ENCODE data around the gene ACTN1.
"Not testable (repeated sequence)": the region's sequence is repeated elsewhere in the genome, so short reads cannot be mapped to it uniquely, and the experiment has no call there.

The ACTN1 gene

GRCh38 chr14:68863610-68864360 lies 115.3 kb downstream of the ACTN1 start:
- Histone ChIP-seq H3K27me3 (ENCODE audit: control insufficient read depth, insufficient read depth, low read length) (no peaks in the 10 kb centered on the region), H3K9ac (ENCODE audit: low read length) (no peak overlapping the region), H3K27ac (ENCODE audit: low read depth, low read length) (no peak overlapping the region), H3K36me3 (ENCODE audit: control insufficient read depth, insufficient read depth, low read length) (no peaks in the 10 kb centered on the region), H3K4me3 (ENCODE audit: low read length) (no peak overlapping the region), H3K4me1 (ENCODE audit: control insufficient read depth, insufficient read depth, low read length) (no peaks in the 10 kb centered on the region)

GRCh38 chr14:68862954-68863594 lies 116.0 kb downstream of the ACTN1 start:
- Histone ChIP-seq H3K27me3 (ENCODE audit: control insufficient read depth, insufficient read depth, low read length) (no peaks in the 10 kb centered on the region), H3K9ac (ENCODE audit: low read length) (no peak overlapping the region), H3K4me1 (ENCODE audit: control insufficient read depth, insufficient read depth, low read length) (no peaks in the 10 kb centered on the region), H3K36me3 (ENCODE audit: control insufficient read depth, insufficient read depth, low read length) (no peaks in the 10 kb centered on the region), H3K4me3 (ENCODE audit: low read length) (no peak overlapping the region), H3K27ac (ENCODE audit: low read depth, low read length) (no peak overlapping the region)

GRCh38 chr14:68860771-68861170 lies 118.3 kb downstream of the ACTN1 start:
- Histone ChIP-seq H3K36me3 (ENCODE audit: control insufficient read depth, insufficient read depth, low read length) (no peaks in the 10 kb centered on the region), H3K4me1 (ENCODE audit: control insufficient read depth, insufficient read depth, low read length) (peaks cover 4% of the 10 kb centered on the region), H3K9ac (ENCODE audit: low read length) (no peak overlapping the region), H3K27me3 (ENCODE audit: control insufficient read depth, insufficient read depth, low read length) (no peaks in the 10 kb centered on the region), H3K4me3 (ENCODE audit: low read length) (no peak overlapping the region), H3K27ac (ENCODE audit: low read depth, low read length) (no peak overlapping the region)

- Histone ChIP-seq H3K36me3 (ENCODE audit: control insufficient read depth, insufficient read depth, low read length) (no peaks in the 10 kb centered on the region), H3K27ac (ENCODE audit: low read depth, low read length) (no peak overlapping the region), H3K27me3 (ENCODE audit: control insufficient read depth, insufficient read depth, low read length) (no peaks in the 10 kb centered on the region), H3K4me3 (ENCODE audit: low read length) (no peak overlapping the region), H3K4me1 (ENCODE audit: control insufficient read depth, insufficient read depth, low read length) (peaks cover 6% of the 10 kb centered on the region), H3K9ac (ENCODE audit: low read length) (no peak overlapping the region)
Measured at GRCh38 chr14:68857516-68858070, 121.5 kb downstream of the ACTN1 start.

- Histone ChIP-seq H3K27ac (ENCODE audit: low read depth, low read length) (peak overlapping the region; percentile 0), H3K4me3 (ENCODE audit: low read length) (no peak overlapping the region), H3K9ac (ENCODE audit: low read length) (no peak overlapping the region), H3K36me3 (ENCODE audit: control insufficient read depth, insufficient read depth, low read length) (no peaks in the 10 kb centered on the region), H3K4me1 (ENCODE audit: control insufficient read depth, insufficient read depth, low read length) (peaks cover 6% of the 10 kb centered on the region), H3K27me3 (ENCODE audit: control insufficient read depth, insufficient read depth, low read length) (no peaks in the 10 kb centered on the region)
Measured at GRCh38 chr14:68856572-68856971, 122.5 kb downstream of the ACTN1 start.

- no peaks in the 10 kb centered on the region for H3K27me3 ChIP-seq (ENCODE audit: control insufficient read depth, insufficient read depth, low read length)
- peaks cover 6% of the 10 kb centered on the region for H3K4me1 ChIP-seq (ENCODE audit: control insufficient read depth, insufficient read depth, low read length)
Measured at GRCh38 chr14:68854421-68854820, 124.7 kb downstream of the ACTN1 start.

GRCh38 chr14:68853749-68854148 lies 125.4 kb downstream of the ACTN1 start:
- no peaks in the 10 kb centered on the region for H3K27me3 ChIP-seq (ENCODE audit: control insufficient read depth, insufficient read depth, low read length)
- no peaks in the 10 kb centered on the region for H3K36me3 ChIP-seq (ENCODE audit: control insufficient read depth, insufficient read depth, low read length)
- H3K27ac ChIP-seq (ENCODE audit: low read depth, low read length), result peak overlapping the region; percentile 77
- no peak overlapping the region for H3K9ac ChIP-seq (ENCODE audit: low read length)
- H3K4me3 ChIP-seq (ENCODE audit: low read length), result no peak overlapping the region
- peaks cover 6% of the 10 kb centered on the region for H3K4me1 ChIP-seq (ENCODE audit: control insufficient read depth, insufficient read depth, low read length)

More at GRCh38 chr14:68854421-68854820, 124.7 kb downstream of the ACTN1 start:
- H3K27ac ChIP-seq (ENCODE audit: low read depth, low read length), result no peak overlapping the region
- H3K4me3 ChIP-seq (ENCODE audit: low read length), result no peak overlapping the region
- no peak overlapping the region for H3K9ac ChIP-seq (ENCODE audit: low read length)
- H3K36me3 ChIP-seq (ENCODE audit: control insufficient read depth, insufficient read depth, low read length), result no peaks in the 10 kb centered on the region

GRCh38 chr14:68852493-68852892 lies 126.6 kb downstream of the ACTN1 start:
- not testable (repeated sequence) for H3K27me3 ChIP-seq (ENCODE audit: control insufficient read depth, insufficient read depth, low read length); H3K27ac ChIP-seq (ENCODE audit: low read depth, low read length); H3K9ac ChIP-seq (ENCODE audit: low read length); H3K36me3 ChIP-seq (ENCODE audit: control insufficient read depth, insufficient read depth, low read length); H3K4me1 ChIP-seq (ENCODE audit: control insufficient read depth, insufficient read depth, low read length); H3K4me3 ChIP-seq (ENCODE audit: low read length)

GRCh38 chr14:68851078-68851477 lies 128.0 kb downstream of the ACTN1 start:
- no peak overlapping the region for H3K27ac ChIP-seq (ENCODE audit: low read depth, low read length)
- no peak overlapping the region for H3K4me3 ChIP-seq (ENCODE audit: low read length)
- no peaks in the 10 kb centered on the region for H3K27me3 ChIP-seq (ENCODE audit: control insufficient read depth, insufficient read depth, low read length)
- peaks cover 2% of the 10 kb centered on the region for H3K4me1 ChIP-seq (ENCODE audit: control insufficient read depth, insufficient read depth, low read length)
- no peaks in the 10 kb centered on the region for H3K36me3 ChIP-seq (ENCODE audit: control insufficient read depth, insufficient read depth, low read length)
- H3K9ac ChIP-seq (ENCODE audit: low read length), result no peak overlapping the region

GRCh38 chr14:68849416-68849815 lies 129.7 kb downstream of the ACTN1 start:
- H3K4me3 ChIP-seq (ENCODE audit: low read length), result no peak overlapping the region
- H3K4me1 ChIP-seq (ENCODE audit: control insufficient read depth, insufficient read depth, low read length), result peaks cover 2% of the 10 kb centered on the region

GRCh38 chr14:68848253-68848652 lies 130.8 kb downstream of the ACTN1 start:
- H3K9ac ChIP-seq (ENCODE audit: low read length), result no peak overlapping the region
- H3K27me3 ChIP-seq (ENCODE audit: control insufficient read depth, insufficient read depth, low read length), result no peaks in the 10 kb centered on the region
- H3K4me1 ChIP-seq (ENCODE audit: control insufficient read depth, insufficient read depth, low read length), result peaks cover 4% of the 10 kb centered on the region
- no peak overlapping the region for H3K27ac ChIP-seq (ENCODE audit: low read depth, low read length)
- no peak overlapping the region for H3K4me3 ChIP-seq (ENCODE audit: low read length)
- H3K36me3 ChIP-seq (ENCODE audit: control insufficient read depth, insufficient read depth, low read length), result no peaks in the 10 kb centered on the region

More at GRCh38 chr14:68849416-68849815, 129.7 kb downstream of the ACTN1 start:
- Histone ChIP-seq H3K27ac (ENCODE audit: low read depth, low read length) (no peak overlapping the region), H3K9ac (ENCODE audit: low read length) (no peak overlapping the region), H3K27me3 (ENCODE audit: control insufficient read depth, insufficient read depth, low read length) (no peaks in the 10 kb centered on the region), H3K36me3 (ENCODE audit: control insufficient read depth, insufficient read depth, low read length) (no peaks in the 10 kb centered on the region)

- not testable (repeated sequence) for H3K27ac ChIP-seq (ENCODE audit: low read depth, low read length); H3K4me3 ChIP-seq (ENCODE audit: low read length); H3K27me3 ChIP-seq (ENCODE audit: control insufficient read depth, insufficient read depth, low read length); H3K36me3 ChIP-seq (ENCODE audit: control insufficient read depth, insufficient read depth, low read length); H3K9ac ChIP-seq (ENCODE audit: low read length); H3K4me1 ChIP-seq (ENCODE audit: control insufficient read depth, insufficient read depth, low read length)
Measured at GRCh38 chr14:68847640-68848039, 131.5 kb downstream of the ACTN1 start.
